ENCODE results near the gene SKI. TPM values are rescaled to one million over a fixed set of nuclear protein-coding genes. Genes with fewer than 3 reads are reported as not detected.

SKI gene
- total RNA-seq, 1 donor from 2014 or later = 116 TPM

DNA sequence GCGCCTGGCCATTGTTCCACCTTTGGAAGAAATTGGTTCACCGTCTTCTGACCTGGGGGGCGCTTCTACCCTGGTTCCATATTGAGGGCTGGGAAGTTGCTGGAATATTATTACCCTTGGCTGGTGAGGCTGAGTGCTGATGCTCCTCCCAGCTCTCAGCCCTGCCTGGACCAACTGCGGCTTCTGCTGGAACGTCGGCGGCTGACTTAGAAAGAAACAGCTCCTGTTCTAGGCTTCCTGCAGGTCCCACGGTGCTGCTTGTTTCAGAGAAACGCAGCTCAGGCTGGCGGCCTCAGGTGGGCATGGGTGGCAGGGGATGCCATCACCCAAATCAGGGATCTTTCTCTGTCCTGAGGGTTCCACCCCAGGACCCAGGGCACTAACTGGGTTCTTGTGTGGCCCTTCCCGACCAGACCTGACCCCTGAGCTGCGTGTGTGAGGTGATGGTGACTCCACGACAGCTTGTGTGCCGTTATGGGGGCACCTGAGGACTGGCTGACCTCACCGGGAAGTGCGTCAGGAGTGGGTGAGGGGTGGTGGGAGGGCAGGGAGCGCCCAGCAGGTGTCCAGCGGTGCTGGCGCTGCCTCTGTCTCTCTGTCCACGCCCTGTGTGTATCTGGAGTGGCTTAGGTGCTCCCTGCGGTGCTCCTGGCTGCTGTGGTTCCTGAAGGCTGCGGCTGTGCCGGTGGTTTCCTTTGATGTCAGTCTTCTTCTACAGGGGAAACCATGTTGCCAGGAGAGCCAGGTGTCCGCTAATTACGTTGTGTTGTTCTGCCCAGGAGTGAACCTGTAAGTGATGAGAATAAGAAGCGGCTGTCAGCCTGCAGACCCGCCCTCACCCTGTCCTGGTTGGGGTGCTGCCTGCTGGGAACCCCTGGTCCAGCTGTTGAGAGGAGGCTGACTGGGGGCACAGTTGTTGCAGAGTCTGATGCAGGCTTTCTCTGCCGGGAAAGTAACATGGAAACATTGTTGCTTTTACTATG lies 8.9 kb downstream of the SKI start:
- no peak for DNase-seq (ENCODE audit: low spot score)
- peaks cover 6% of the 10 kb centered on the region for H3K36me3 Mint-ChIP-seq (ENCODE audit: low read depth)
- TF ChIP-seq, protein P1, sequence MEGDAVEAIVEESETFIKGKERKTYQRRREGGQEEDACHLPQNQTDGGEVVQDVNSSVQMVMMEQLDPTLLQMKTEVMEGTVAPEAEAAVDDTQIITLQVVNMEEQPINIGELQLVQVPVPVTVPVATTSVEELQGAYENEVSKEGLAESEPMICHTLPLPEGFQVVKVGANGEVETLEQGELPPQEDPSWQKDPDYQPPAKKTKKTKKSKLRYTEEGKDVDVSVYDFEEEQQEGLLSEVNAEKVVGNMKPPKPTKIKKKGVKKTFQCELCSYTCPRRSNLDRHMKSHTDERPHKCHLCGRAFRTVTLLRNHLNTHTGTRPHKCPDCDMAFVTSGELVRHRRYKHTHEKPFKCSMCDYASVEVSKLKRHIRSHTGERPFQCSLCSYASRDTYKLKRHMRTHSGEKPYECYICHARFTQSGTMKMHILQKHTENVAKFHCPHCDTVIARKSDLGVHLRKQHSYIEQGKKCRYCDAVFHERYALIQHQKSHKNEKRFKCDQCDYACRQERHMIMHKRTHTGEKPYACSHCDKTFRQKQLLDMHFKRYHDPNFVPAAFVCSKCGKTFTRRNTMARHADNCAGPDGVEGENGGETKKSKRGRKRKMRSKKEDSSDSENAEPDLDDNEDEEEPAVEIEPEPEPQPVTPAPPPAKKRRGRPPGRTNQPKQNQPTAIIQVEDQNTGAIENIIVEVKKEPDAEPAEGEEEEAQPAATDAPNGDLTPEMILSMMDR (IDR thresholded peaks at IDR 0.05) = no peak
- peaks cover 89% of the 10 kb centered on the region for H3K4me1 Mint-ChIP-seq (ENCODE audit: low read depth)
- no peak overlapping the region for H3K4me3 Mint-ChIP-seq (ENCODE audit: unreplicated experiment)
- H3K27me3 Mint-ChIP-seq (ENCODE audit: low read depth) = no peaks in the 10 kb centered on the region
- peak overlapping the region; percentile 69 for H3K27ac Mint-ChIP-seq (ENCODE audit: unreplicated experiment)
- no peaks in the 10 kb centered on the region for H3K9me3 Mint-ChIP-seq (ENCODE audit: low read depth)

DNA sequence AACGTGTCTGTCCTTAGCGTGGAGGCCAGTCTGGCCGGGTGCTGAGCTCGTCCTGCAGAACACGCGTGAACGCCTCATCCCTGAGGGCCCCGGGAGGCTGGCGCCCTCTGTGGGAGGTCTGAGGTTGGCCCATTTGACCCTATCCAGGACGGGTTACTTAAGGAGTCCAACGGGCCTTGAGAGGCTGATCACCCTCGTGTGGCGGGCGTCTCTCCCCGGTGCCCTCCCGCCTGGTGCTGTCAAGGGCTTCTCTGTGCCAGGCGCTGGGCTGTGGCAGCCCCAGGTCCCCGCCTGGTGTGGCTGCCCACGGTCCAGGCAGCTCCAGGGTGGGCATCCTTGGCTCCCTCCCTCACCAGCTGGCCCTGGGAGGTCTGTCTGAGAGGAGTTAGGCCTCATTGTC lies 9.7 kb downstream of the SKI start:
- no peaks in the 10 kb centered on the region for H3K27me3 Mint-ChIP-seq (ENCODE audit: low read depth)
- no peaks in the 10 kb centered on the region for H3K9me3 Mint-ChIP-seq (ENCODE audit: low read depth)
- DNase-seq (ENCODE audit: low spot score) = no peak
- peaks cover 7% of the 10 kb centered on the region for H3K36me3 Mint-ChIP-seq (ENCODE audit: low read depth)
- TF ChIP-seq, protein P1 (IDR thresholded peaks at IDR 0.05) = peak; percentile 39
- H3K4me1 Mint-ChIP-seq (ENCODE audit: low read depth) = peaks cover 88% of the 10 kb centered on the region
- no peak overlapping the region for H3K4me3 Mint-ChIP-seq (ENCODE audit: unreplicated experiment)
- peak overlapping the region; percentile 69 for H3K27ac Mint-ChIP-seq (ENCODE audit: unreplicated experiment)

DNA sequence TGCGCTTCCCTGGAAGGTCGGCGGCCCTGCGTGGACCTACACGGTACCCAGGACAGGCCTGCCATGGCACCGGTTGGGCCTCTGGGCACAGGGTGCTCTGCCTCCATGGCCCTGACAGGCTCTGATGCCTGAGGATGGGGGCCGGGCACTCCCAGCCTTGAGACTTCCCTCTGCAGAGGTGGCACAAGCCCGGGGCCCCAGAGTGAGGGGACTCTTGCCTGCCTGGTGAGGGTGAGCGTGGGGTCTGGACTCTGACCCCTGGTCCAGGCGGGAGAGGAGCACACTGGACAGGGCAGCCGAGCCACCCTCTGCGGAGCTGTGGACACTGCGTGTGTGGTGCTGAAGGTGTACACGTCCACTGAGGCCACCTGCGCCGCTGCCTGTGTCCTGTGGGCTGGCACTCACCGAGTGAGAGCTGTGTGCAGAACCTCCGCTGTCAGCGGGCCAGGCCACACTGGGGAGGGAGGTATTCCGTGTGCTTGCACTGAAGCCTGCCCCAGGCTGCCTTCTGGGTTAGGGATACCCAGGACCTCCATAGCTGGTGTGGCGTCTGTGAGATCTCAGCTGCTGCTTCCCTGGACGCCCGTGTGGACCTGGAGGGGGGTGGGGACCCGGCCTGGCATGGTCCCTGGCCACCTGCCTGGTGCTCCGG lies 10.4 kb downstream of the SKI start:
- H3K4me1 Mint-ChIP-seq (ENCODE audit: low read depth) = peaks cover 89% of the 10 kb centered on the region
- H3K4me3 Mint-ChIP-seq (ENCODE audit: unreplicated experiment) = no peak overlapping the region
- peak; percentile 90 for DNase-seq (ENCODE audit: low spot score)
- H3K9me3 Mint-ChIP-seq (ENCODE audit: low read depth) = no peaks in the 10 kb centered on the region
- TF ChIP-seq, protein P1 (IDR thresholded peaks at IDR 0.05) = no peak
- peaks cover 7% of the 10 kb centered on the region for H3K36me3 Mint-ChIP-seq (ENCODE audit: low read depth)
- no peaks in the 10 kb centered on the region for H3K27me3 Mint-ChIP-seq (ENCODE audit: low read depth)
- no peak overlapping the region for H3K27ac Mint-ChIP-seq (ENCODE audit: unreplicated experiment)

DNA sequence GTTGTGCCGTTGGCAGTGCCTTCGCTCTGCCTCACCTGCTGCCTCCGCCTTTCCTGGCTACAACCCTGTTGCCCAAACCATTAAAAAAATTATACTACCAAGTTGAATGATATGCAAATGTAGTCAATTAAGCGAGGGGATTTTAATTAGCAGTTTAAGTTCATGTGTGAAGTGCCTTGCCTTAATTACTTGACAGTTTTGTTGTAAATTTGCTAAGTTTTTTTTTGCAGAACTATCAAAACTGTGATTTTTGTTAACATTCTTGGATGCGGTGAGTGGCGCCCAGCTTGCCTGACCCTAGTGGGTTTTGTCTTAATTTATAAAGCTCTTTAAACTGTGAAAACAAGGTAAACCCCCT lies 10.9 kb downstream of the SKI start:
- peaks cover 89% of the 10 kb centered on the region for H3K4me1 Mint-ChIP-seq (ENCODE audit: low read depth)

More for the DNA sequence above, 10.9 kb downstream of the SKI start:
- Mint-ChIP-seq H3K4me3 (ENCODE audit: unreplicated experiment) (no peak overlapping the region), H3K36me3 (ENCODE audit: low read depth) (peaks cover 7% of the 10 kb centered on the region), H3K9me3 (ENCODE audit: low read depth) (no peaks in the 10 kb centered on the region), H3K27ac (ENCODE audit: unreplicated experiment) (peak overlapping the region; percentile 94), H3K27me3 (ENCODE audit: low read depth) (no peaks in the 10 kb centered on the region)
- TF ChIP-seq, protein P1 (IDR thresholded peaks at IDR 0.05) = no peak
- no peak for DNase-seq (ENCODE audit: low spot score)
